CD8-positive, alpha-beta memory T cell (primary cell): Measurements from ENCODE around the gene DPY19L1. TPM values are rescaled to one million over a fixed set of nuclear protein-coding genes. Genes with fewer than 3 reads are reported as not detected.
A peak's percentile ranks its signal among the peaks of the same experiment; 100 is the strongest.
"Not testable (repeated sequence)": the region's sequence is repeated elsewhere in the genome, so short reads cannot be mapped to it uniquely, and the experiment has no call there.

ENCODE experiments used
- CTCF ChIA-PET: fragments of 350-600 bp; sonication (Branson Sonifier 250); formaldehyde crosslinking; loops from one replicate; lab custom pipeline; 2021; ENCODE audit warnings: antibody characterized with exemption; lab: Charles Lee
- POLR2A ChIA-PET: fragments of 350-600 bp; sonication (Branson Sonifier 250); formaldehyde crosslinking; loops from one replicate; lab custom pipeline; 2021; ENCODE audit warnings: antibody characterized with exemption; lab: Charles Lee
- DNase-seq, 5 donors: peaks; one replicate each; pipeline versions ENCODE4 v3.0.0 to v3.0.0-alpha.2; 2020 to 2022; ENCODE audit warnings: mixed read lengths in 1 of 5
- H3K27ac ChIP-seq: one replicate; pipeline ENCODE4 v1.7.0; 2013; ENCODE audit warnings: low read depth, mild to moderate bottlenecking, low read length, moderate library complexity
- H3K27me3 ChIP-seq: 2 replicates; pipeline ENCODE4 v1.7.0; 2013; ENCODE audit warnings: low read length, mild to moderate bottlenecking; ENCODE audit not compliant: insufficient read depth, poor library complexity, severe bottlenecking
- H3K36me3 ChIP-seq: 2 replicates; pipeline ENCODE4 v1.7.0; 2013; ENCODE audit warnings: mild to moderate bottlenecking, low read length, moderate library complexity; ENCODE audit not compliant: insufficient read depth
- H3K4me1 ChIP-seq: 2 replicates; pipeline ENCODE4 v1.7.0; 2013; ENCODE audit warnings: mild to moderate bottlenecking, low read length, moderate library complexity; ENCODE audit not compliant: insufficient read depth
- H3K4me3 ChIP-seq: 2 replicates; pipeline ENCODE4 v1.7.0; 2013; ENCODE audit warnings: mild to moderate bottlenecking, low read length
- H3K9me3 ChIP-seq: 2 replicates; pipeline ENCODE4 v1.7.0; 2013; ENCODE audit warnings: mild to moderate bottlenecking, low read length
- H3K27ac Mint-ChIP-seq, 8 donors: one replicate each; pipeline ENCODE4 v1.8.0; 2020 to 2021; ENCODE audit warnings: mixed read lengths in 8 of 8, mild to moderate bottlenecking in 6 of 8, inconsistent platforms in 3 of 8, moderate library complexity in 3 of 8
- H3K27me3 Mint-ChIP-seq, 2 donors: one replicate each; pipeline ENCODE4 v1.8.0; 2020 to 2021; ENCODE audit warnings: mixed read lengths in 2 of 2, mild to moderate bottlenecking in 1 of 2, moderate library complexity in 1 of 2
- H3K36me3 Mint-ChIP-seq, 3 donors: one replicate each; pipeline ENCODE4 v1.8.0; 2020 to 2021; ENCODE audit warnings: mixed read lengths in 3 of 3, inconsistent platforms in 1 of 3, mild to moderate bottlenecking in 1 of 3
- H3K4me1 Mint-ChIP-seq, 3 donors: one replicate each; pipeline ENCODE4 v1.8.0; 2020 to 2021; ENCODE audit warnings: mixed read lengths in 3 of 3, inconsistent platforms in 1 of 3, mild to moderate bottlenecking in 1 of 3
- H3K4me3 Mint-ChIP-seq, 7 donors: one replicate each; pipeline ENCODE4 v1.8.0; 2020 to 2021; ENCODE audit warnings: mixed read lengths in 7 of 7, mild to moderate bottlenecking in 6 of 7, moderate library complexity in 4 of 7, inconsistent platforms in 2 of 7
- H3K9me3 Mint-ChIP-seq, 5 donors: one replicate each; pipeline ENCODE4 v1.8.0; 2020 to 2022; ENCODE audit warnings: mixed read lengths in 5 of 5, mild to moderate bottlenecking in 3 of 5, moderate library complexity in 2 of 5, inconsistent platforms in 1 of 5
- polyA plus RNA-seq: library from polyadenylated mRNA; unstranded; fragments of 300-500 nt; fragmentation: Illumina TruSeq; gene quantifications from one replicate; pipeline ENCODE4 v1.2.3, GENCODE V29; 2021
- total RNA-seq, 2 experiments: library from RNA; stranded (reverse); gene quantifications; one replicate each; pipeline ENCODE4 v1.2.3, GENCODE V29; 2021

DPY19L1 gene
- total and polyA plus RNA-seq, 3 experiments from 2014 or later, result 3.2 to 16.2 (median 15.9) TPM

- H3K36me3 ChIP-seq, DNase-seq, H3K4me3 ChIP-seq, H3K27ac ChIP-seq, H3K27ac Mint-ChIP-seq, H3K4me1 ChIP-seq, H3K36me3 Mint-ChIP-seq, CTCF ChIA-PET, H3K9me3 ChIP-seq, H3K4me1 Mint-ChIP-seq, POLR2A ChIA-PET, H3K27me3 ChIP-seq, H3K9me3 Mint-ChIP-seq: not testable (repeated sequence)
- Mint-ChIP-seq H3K27me3 (peaks cover 13 to 33% of the 10 kb centered on the region in 2 donors), H3K4me3 (peak overlapping the region in 1 of 7 donors; percentile 10)
These were observed 133.4 kb downstream of the DPY19L1 start for GRCh38 chr7:34903921-34904320.

- peaks cover 4% of the 10 kb centered on the region for H3K27me3 ChIP-seq
- POLR2A ChIA-PET, result no interaction called here
- H3K36me3 Mint-ChIP-seq, result peaks cover 0 to 2% (median 0%) of the 10 kb centered on the region in 3 donors
- H3K9me3 Mint-ChIP-seq, result peaks cover 0 to 7% (median under 1%) of the 10 kb centered on the region in 5 donors
- no peak overlapping the region for H3K27ac Mint-ChIP-seq
- H3K4me3 Mint-ChIP-seq, result no peak overlapping the region
- peaks cover 3 to 4% (median 4%) of the 10 kb centered on the region in 3 donors for H3K4me1 Mint-ChIP-seq
- no peaks in the 10 kb centered on the region for H3K4me1 ChIP-seq
- H3K4me3 ChIP-seq, result no peak overlapping the region
- H3K9me3 ChIP-seq, result no peaks in the 10 kb centered on the region
- no peaks in the 10 kb centered on the region for H3K36me3 ChIP-seq
- H3K27ac ChIP-seq, result no peak overlapping the region
- H3K27me3 Mint-ChIP-seq, result peaks cover 11 to 35% of the 10 kb centered on the region in 2 donors
- no peak for DNase-seq
- CTCF ChIA-PET, result no interaction called here
These were observed 135.1 kb downstream of the DPY19L1 start for GRCh38 chr7:34902182-34902581.

GRCh38 chr7:34900891-34901513 is 136.3 kb downstream of the DPY19L1 start:
- CTCF ChIA-PET, result no interaction called here
- POLR2A ChIA-PET, result no interaction called here
- H3K36me3 Mint-ChIP-seq, result peaks cover 0 to 2% (median 0%) of the 10 kb centered on the region in 3 donors

GRCh38 chr7:34895202-34895601 is 142.1 kb downstream of the DPY19L1 start:
- H3K27me3 ChIP-seq, result no peaks in the 10 kb centered on the region
- Mint-ChIP-seq H3K4me1 (no peaks in the 10 kb centered on the region), H3K27me3 (peaks cover 10 to 37% of the 10 kb centered on the region in 2 donors), H3K36me3 (peaks cover 0 to 2% (median 0%) of the 10 kb centered on the region in 3 donors), H3K27ac (no peak overlapping the region), H3K9me3 (peaks cover 7 to 26% (median 17%) of the 10 kb centered on the region in 5 donors), H3K4me3 (no peak overlapping the region)
- H3K27ac ChIP-seq, result no peak overlapping the region
- ChIA-PET POLR2A (no interaction called here), CTCF (no interaction called here)
- no peaks in the 10 kb centered on the region for H3K36me3 ChIP-seq
- H3K4me3 ChIP-seq, result no peak overlapping the region
- DNase-seq, result no peak
- no peaks in the 10 kb centered on the region for H3K4me1 ChIP-seq
- H3K9me3 ChIP-seq, result no peaks in the 10 kb centered on the region

More at GRCh38 chr7:34900891-34901513, 136.3 kb downstream of the DPY19L1 start:
- Mint-ChIP-seq H3K4me3 (no peak overlapping the region), H3K9me3 (peaks cover under 1 to 11% (median 7%) of the 10 kb centered on the region in 5 donors), H3K27ac (no peak overlapping the region), H3K4me1 (peaks cover 1 to 2% (median 2%) of the 10 kb centered on the region in 3 donors), H3K27me3 (peaks cover 10 to 37% of the 10 kb centered on the region in 2 donors)
- no peaks in the 10 kb centered on the region for H3K9me3 ChIP-seq
- no peaks in the 10 kb centered on the region for H3K4me1 ChIP-seq
- H3K4me3 ChIP-seq, result no peak overlapping the region
- no peak overlapping the region for H3K27ac ChIP-seq
- H3K27me3 ChIP-seq, result peaks cover 4% of the 10 kb centered on the region
- H3K36me3 ChIP-seq, result no peaks in the 10 kb centered on the region
- DNase-seq, result no peak

GRCh38 chr7:34889951-34890350 is 147.3 kb downstream of the DPY19L1 start:
- H3K27me3 ChIP-seq, result no peaks in the 10 kb centered on the region
- ChIA-PET CTCF (no interaction called here), POLR2A (no interaction called here)
- no peak overlapping the region for H3K4me3 Mint-ChIP-seq
- no peak overlapping the region for H3K27ac ChIP-seq
- DNase-seq, result no peak
- peaks cover 6 to 27% of the 10 kb centered on the region in 2 donors for H3K27me3 Mint-ChIP-seq
- no peak overlapping the region for H3K27ac Mint-ChIP-seq
- no peak overlapping the region for H3K4me3 ChIP-seq
- H3K36me3 Mint-ChIP-seq, result no peaks in the 10 kb centered on the region
- no peaks in the 10 kb centered on the region for H3K4me1 Mint-ChIP-seq
- no peaks in the 10 kb centered on the region for H3K36me3 ChIP-seq
- H3K9me3 Mint-ChIP-seq, result peaks cover 4 to 12% (median 9%) of the 10 kb centered on the region in 5 donors
- H3K4me1 ChIP-seq, result no peaks in the 10 kb centered on the region
- H3K9me3 ChIP-seq, result no peaks in the 10 kb centered on the region

- no peak for DNase-seq
- Histone ChIP-seq H3K27ac (no peak overlapping the region), H3K27me3 (no peaks in the 10 kb centered on the region), H3K4me3 (no peak overlapping the region), H3K4me1 (no peaks in the 10 kb centered on the region), H3K9me3 (no peaks in the 10 kb centered on the region), H3K36me3 (no peaks in the 10 kb centered on the region)
- Mint-ChIP-seq H3K4me3 (no peak overlapping the region), H3K36me3 (no peaks in the 10 kb centered on the region), H3K27me3 (peaks cover 6 to 19% of the 10 kb centered on the region in 2 donors), H3K9me3 (peaks cover 8 to 16% (median 12%) of the 10 kb centered on the region in 5 donors), H3K27ac (no peak overlapping the region), H3K4me1 (no peaks in the 10 kb centered on the region)
- ChIA-PET POLR2A (no interaction called here), CTCF (no interaction called here)
These were observed 150.4 kb downstream of the DPY19L1 start for GRCh38 chr7:34886856-34887255.

GRCh38 chr7:34883855-34884254 is 153.4 kb downstream of the DPY19L1 start:
- H3K36me3 Mint-ChIP-seq, H3K4me1 Mint-ChIP-seq, H3K27ac ChIP-seq, H3K4me3 Mint-ChIP-seq, POLR2A ChIA-PET, H3K4me1 ChIP-seq, H3K27me3 ChIP-seq, H3K27me3 Mint-ChIP-seq, DNase-seq, H3K9me3 ChIP-seq, CTCF ChIA-PET, H3K27ac Mint-ChIP-seq, H3K36me3 ChIP-seq, H3K4me3 ChIP-seq: not testable (repeated sequence)
- H3K9me3 Mint-ChIP-seq, result peaks cover 8 to 18% (median 13%) of the 10 kb centered on the region in 5 donors

GRCh38 chr7:34879871-34880270 is 157.4 kb downstream of the DPY19L1 start:
- no peaks in the 10 kb centered on the region for H3K9me3 ChIP-seq
- no peaks in the 10 kb centered on the region for H3K36me3 ChIP-seq
- no peaks in the 10 kb centered on the region for H3K4me1 ChIP-seq
- Mint-ChIP-seq H3K9me3 (peaks cover 8 to 18% (median 13%) of the 10 kb centered on the region in 5 donors), H3K27ac (no peak overlapping the region), H3K27me3 (peaks cover 10 to 11% of the 10 kb centered on the region in 2 donors), H3K4me3 (no peak overlapping the region), H3K36me3 (no peaks in the 10 kb centered on the region), H3K4me1 (no peaks in the 10 kb centered on the region)
- CTCF ChIA-PET, result no interaction called here
- H3K27me3 ChIP-seq, result no peaks in the 10 kb centered on the region
- no peak for DNase-seq
- POLR2A ChIA-PET, result no interaction called here
- no peak overlapping the region for H3K4me3 ChIP-seq
- H3K27ac ChIP-seq, result no peak overlapping the region
